ENCODE data around the gene TRIM59. TPM values are rescaled to one million over a fixed set of nuclear protein-coding genes. Genes with fewer than 3 reads are reported as not detected.

TRIM59 gene
- total RNA-seq, 1 experiment from 2014 or later: 25.3 TPM

- Histone ChIP-seq H3K4me3 (ENCODE audit: low read length) (no peak overlapping the region), H3K9ac (ENCODE audit: low read length) (no peak overlapping the region), H3K27ac (ENCODE audit: low read length) (no peak overlapping the region), H4K20me1 (ENCODE audit: low read length) (peaks cover 39% of the 10 kb centered on the region; the same call in 1 of the 2 replicates), H3K9me3 (ENCODE audit: low read length) (no peaks in the 10 kb centered on the region), H3K36me3 (ENCODE audit: low read depth, low read length) (peaks cover 86% of the 10 kb centered on the region), H3K27me3 (ENCODE audit: low read length) (no peaks in the 10 kb centered on the region), H3K79me2 (ENCODE audit: low read length) (peaks cover 84% of the 10 kb centered on the region), H2AFZ (ENCODE audit: low read length) (no peak overlapping the region), H3K4me2 (ENCODE audit: low read length) (no peak overlapping the region), H3F3A (ENCODE audit: low read length, unreplicated experiment) (peaks cover 18% of the 10 kb centered on the region), H3K9me2 (replicated peaks; ENCODE audit: low read length) (no peaks in the 10 kb centered on the region), H3K4me1 (ENCODE audit: insufficient read depth, low read length) (no peaks in the 10 kb centered on the region)
- BruUV-seq (replicated peaks): no TSS peak
- CTCF ChIA-PET: no interaction called here
- ATAC-seq: no peak
- no peak for DNase-seq
- TF ChIP-seq EZH2phosphoT487 (IDR thresholded peaks at IDR 0.05; ENCODE audit: borderline replicate concordance, low read length): no peak
- no peak for TF ChIP-seq EZH2 (IDR thresholded peaks at IDR 0.05; ENCODE audit: low read length, unreplicated experiment)
- TF ChIP-seq, protein P1, sequence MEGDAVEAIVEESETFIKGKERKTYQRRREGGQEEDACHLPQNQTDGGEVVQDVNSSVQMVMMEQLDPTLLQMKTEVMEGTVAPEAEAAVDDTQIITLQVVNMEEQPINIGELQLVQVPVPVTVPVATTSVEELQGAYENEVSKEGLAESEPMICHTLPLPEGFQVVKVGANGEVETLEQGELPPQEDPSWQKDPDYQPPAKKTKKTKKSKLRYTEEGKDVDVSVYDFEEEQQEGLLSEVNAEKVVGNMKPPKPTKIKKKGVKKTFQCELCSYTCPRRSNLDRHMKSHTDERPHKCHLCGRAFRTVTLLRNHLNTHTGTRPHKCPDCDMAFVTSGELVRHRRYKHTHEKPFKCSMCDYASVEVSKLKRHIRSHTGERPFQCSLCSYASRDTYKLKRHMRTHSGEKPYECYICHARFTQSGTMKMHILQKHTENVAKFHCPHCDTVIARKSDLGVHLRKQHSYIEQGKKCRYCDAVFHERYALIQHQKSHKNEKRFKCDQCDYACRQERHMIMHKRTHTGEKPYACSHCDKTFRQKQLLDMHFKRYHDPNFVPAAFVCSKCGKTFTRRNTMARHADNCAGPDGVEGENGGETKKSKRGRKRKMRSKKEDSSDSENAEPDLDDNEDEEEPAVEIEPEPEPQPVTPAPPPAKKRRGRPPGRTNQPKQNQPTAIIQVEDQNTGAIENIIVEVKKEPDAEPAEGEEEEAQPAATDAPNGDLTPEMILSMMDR (conservative IDR thresholded peaks at IDR 0.05; ENCODE audit: low read depth, low read length): no peak
- intact Hi-C loops (cut with micrococcal nuclease): loop anchor here (10.0 kb wide), 1 partner anchor 185 kb away; the partner anchor contains the start of gene C3orf80
- POLR2A ChIA-PET (ENCODE audit: unreplicated experiment): interaction anchor here (0.7 kb wide), 1 partner anchor 159 kb away, joined by 3 read pairs; no protein-coding TSS in a partner anchor
Observed at GRCh38 chr3:160409812-160410610, 39.6 kb downstream of the TRIM59 start.

DNA sequence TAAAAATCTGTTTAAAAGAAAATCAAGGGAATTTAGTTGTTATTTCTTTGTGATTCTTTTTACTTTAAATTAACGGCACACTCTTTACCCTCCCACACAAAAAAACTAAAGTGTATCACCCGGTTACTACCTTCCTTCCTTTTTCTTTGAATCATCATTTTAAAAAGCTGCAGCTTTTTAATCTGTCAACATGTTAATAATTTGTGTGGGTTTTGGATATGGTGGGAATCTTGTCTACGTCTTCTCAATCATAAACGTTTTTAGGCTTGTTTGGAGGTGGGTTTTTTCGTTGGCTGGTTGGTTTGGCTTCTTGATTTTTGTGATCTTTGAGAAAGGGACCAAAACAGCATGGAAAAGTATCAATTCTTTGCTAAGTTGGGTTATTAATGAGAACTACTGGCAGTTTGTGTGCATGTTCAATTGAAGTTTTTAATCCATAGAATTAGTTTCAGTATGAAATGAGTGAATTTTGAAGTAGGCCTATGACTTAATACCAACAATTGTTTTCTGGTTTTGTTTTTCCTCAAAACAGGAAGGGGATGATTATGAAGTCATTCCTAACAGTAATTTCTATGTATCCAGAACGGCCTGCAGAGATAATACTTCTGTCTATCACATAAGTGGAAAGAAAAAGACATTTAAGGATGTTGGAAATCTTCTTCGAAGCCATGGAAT is 45.7 kb downstream of the TRIM59 start:
- Histone ChIP-seq H3K4me3 (ENCODE audit: low read length) (peak overlapping the region; percentile 92), H3K9me3 (ENCODE audit: low read length) (no peaks in the 10 kb centered on the region), H3K4me1 (ENCODE audit: insufficient read depth, low read length) (peaks cover 15% of the 10 kb centered on the region), H3K79me2 (ENCODE audit: low read length) (peaks cover 96% of the 10 kb centered on the region), H2AFZ (ENCODE audit: low read length) (no peak overlapping the region), H3F3A (ENCODE audit: low read length, unreplicated experiment) (no peaks in the 10 kb centered on the region), H3K36me3 (ENCODE audit: low read depth, low read length) (peaks cover 66% of the 10 kb centered on the region), H3K27me3 (ENCODE audit: low read length) (no peaks in the 10 kb centered on the region), H4K20me1 (ENCODE audit: low read length) (peaks cover 76% of the 10 kb centered on the region), H3K27ac (ENCODE audit: low read length) (no peak overlapping the region; the same call in 1 of the 2 replicates), H3K4me2 (ENCODE audit: low read length) (peak overlapping the region; percentile 95), H3K9me2 (replicated peaks; ENCODE audit: low read length) (no peaks in the 10 kb centered on the region), H3K9ac (ENCODE audit: low read length) (peak overlapping the region; percentile 97)
- POLR2A ChIA-PET (ENCODE audit: unreplicated experiment): interaction anchor here (0.6 kb wide), 1 partner anchor 11 kb away, joined by 4 read pairs; no protein-coding TSS in a partner anchor
- BruUV-seq (replicated peaks): no TSS peak
- intact Hi-C loops (cut with micrococcal nuclease): loop anchor here (2.0 kb wide), 1 partner anchor 45 kb away; the partner anchor contains the start of gene TRIM59
- ATAC-seq: no peak
- DNase-seq: no peak
- CTCF ChIA-PET: no interaction called here
- no peak for TF ChIP-seq EZH2phosphoT487 (IDR thresholded peaks at IDR 0.05; ENCODE audit: borderline replicate concordance, low read length)
- no peak for TF ChIP-seq EZH2 (IDR thresholded peaks at IDR 0.05; ENCODE audit: low read length, unreplicated experiment)
- TF ChIP-seq, protein P1 (conservative IDR thresholded peaks at IDR 0.05; ENCODE audit: low read depth, low read length): no peak

Data from PC-3 (cell line).